Heart right ventricle (tissue), 16 donors: ENCODE data around the gene TFAP2E. TPM values are rescaled to one million over a fixed set of nuclear protein-coding genes. Genes with fewer than 3 reads are reported as not detected.

Experiments
- ATAC-seq, 8 donors: fragments of 200-7000 bp; cut with Tn5 transposase; one replicate each; pipeline ENCODE4 v1.9.1; 2020; ENCODE audit warnings: mild to moderate bottlenecking in 8 of 8, moderate library complexity in 8 of 8, moderate number of reproducible peaks in 1 of 8
- DNase-seq, 2 donors: peaks; one replicate each; pipeline ENCODE4 v3.0.0-alpha.2; 2020
- H3K27ac ChIP-seq, 10 donors: fragments of 200-600 bp; sonication (generic) in 2 of 10; one replicate each; pipeline versions ENCODE4 v1.5.0 to v1.8.0; 2020 to 2022; ENCODE audit warnings: mild to moderate bottlenecking in 3 of 10
- H3K27me3 ChIP-seq, 7 donors: fragments of 200-600 bp; one replicate each; pipeline ENCODE4 v1.8.0; 2021 to 2022; ENCODE audit warnings: mild to moderate bottlenecking in 2 of 7
- H3K36me3 ChIP-seq, 9 donors: fragments of 200-600 bp; sonication (generic) in 1 of 9; one replicate each; pipeline versions ENCODE4 v1.5.0 to v1.8.0; 2020 to 2022; ENCODE audit warnings: mild to moderate bottlenecking in 2 of 9
- H3K4me1 ChIP-seq, 9 donors: fragments of 200-600 bp; sonication (generic) in 1 of 9; one replicate each; pipeline versions ENCODE4 v1.5.0 to v1.8.0; 2020 to 2022; ENCODE audit warnings: mild to moderate bottlenecking in 4 of 9
- H3K4me3 ChIP-seq, 10 donors: fragments of 200-600 bp; sonication (generic) in 2 of 10; one replicate each; pipeline versions ENCODE4 v1.5.0 to v1.8.0; 2020 to 2022; ENCODE audit warnings: mild to moderate bottlenecking in 7 of 10, moderate library complexity in 2 of 10
- H3K9me3 ChIP-seq, 11 donors: fragments of 200-600 bp in 10 of 11; sonication (generic) in 2 of 11; one replicate each; pipeline versions ENCODE4 v1.5.0 to v1.8.0; 2013 to 2022; ENCODE audit warnings: mild to moderate bottlenecking in 2 of 11, control low read depth in 1 of 11, moderate library complexity in 1 of 11
- CTCF ChIP-seq, 9 donors: fragments of 200-600 bp; sonication (generic) in 2 of 9; IDR thresholded peaks; one replicate each; pipeline versions ENCODE4 v1.5.0 to v1.8.0; 2021 to 2022; ENCODE audit warnings: antibody characterized with exemption in 9 of 9, mild to moderate bottlenecking in 5 of 9, moderate library complexity in 1 of 9
- WGBS, 2 donors: extraction: QIAGEN DNeasy Blood & Tissue Kit; methylation state at CpG; one replicate each; pipeline ENCODE4 v1.1.7; 2013; ENCODE audit warnings: inconsistent platforms in 1 of 2; 5-methylcytosine and 5-hydroxymethylcytosine counted together
- intact Hi-C, 10 donors: fragments of 100-400 bp; cut with DNase I; formaldehyde crosslinking; loops; one replicate each; pipeline versions ENCODE4 v1.11.1 to v1.14.2; 2022
- polyA plus RNA-seq, 2 donors: library from polyadenylated mRNA; stranded (reverse); fragments of 200-250 nt; gene quantifications; one replicate each; pipeline ENCODE4 v1.2.3, GENCODE V29; 2013
- total RNA-seq, 10 donors: library from RNA; stranded (reverse); fragmentation: NEBNext Ultra II Directional in 3 of 10; extraction: Animal tissue kit (Norgen Biotek cat#: 25700) in 3 of 10; gene quantifications; one replicate each; pipeline versions ENCODE4 v1.2.1 to v1.2.4, GENCODE V29; 2021 to 2023
- donor health status: Arrhythmogenic right ventricular cardiomyopathy.
- donor health status: ischemic (EF 13 %, LVEDD 7.1; RV severe dilation, severe dysfunction).
- donor health status: healthy with polysubstance abuse.
- donor health status: DM: no; HTN: yes; CAD: no.
- donor health status: DM: no; HTN: no; CAD: no.
- donor health status: ischemic (EF 25% LVEDD 6.9; RV normal size, moderate dysfunction).
- donor health status: ischemic (EF 25% LVEDD 5.7; RV mildly dilated, moderate dysfunction).
- donor health status: healthy.
- donor health status: DM: yes; HTN: yes; CAD: no.
- donor health status: Ischemic cardiomyopathy.
- donor health status: ischemic (EF 35%, LVEDD 5.7; RV mildly dilated, moderate dysfunction).
- donor health status: nonischemic (EF 11% LVEDD 7.7; RV severe dilation, severe dysfunction).
- donor health status: DM: yes; HTN: yes; CAD: no.
- donor health status: PGD.
- donor health status: ischemic (EF 29% LVEDD 5.4; RV normal size, mild dysfunction).
- donor health status: nonischemic (EF 23%, LVEDD 6.1; RV moderate dilation, normal function).

The TFAP2E gene
- total and polyA plus RNA-seq, 12 donors, result 0.18 to 1.4 (median 0.40) TPM; not detected in 3

GRCh38 chr1:35611655-35612054 is 38.5 kb downstream of the TFAP2E start:
- WGBS, 2 donors, result 95 to 96% methylated on average over 7 of the region's 7 CpGs
- Histone ChIP-seq H3K9me3 (no peaks in the 10 kb centered on the region), H3K36me3 (peaks cover 0 to 95% (median 28%) of the 10 kb centered on the region in 9 donors), H3K4me3 (no peak overlapping the region), H3K27me3 (no peaks in the 10 kb centered on the region), H3K27ac (no peak overlapping the region), H3K4me1 (peaks cover 0 to 9% (median 0%) of the 10 kb centered on the region in 9 donors)
- intact Hi-C loops, result no loop called here
- no peak for TF ChIP-seq CTCF (IDR thresholded peaks at IDR 0.05)
- ATAC-seq (no peak), DNase-seq (no peak)

DNA sequence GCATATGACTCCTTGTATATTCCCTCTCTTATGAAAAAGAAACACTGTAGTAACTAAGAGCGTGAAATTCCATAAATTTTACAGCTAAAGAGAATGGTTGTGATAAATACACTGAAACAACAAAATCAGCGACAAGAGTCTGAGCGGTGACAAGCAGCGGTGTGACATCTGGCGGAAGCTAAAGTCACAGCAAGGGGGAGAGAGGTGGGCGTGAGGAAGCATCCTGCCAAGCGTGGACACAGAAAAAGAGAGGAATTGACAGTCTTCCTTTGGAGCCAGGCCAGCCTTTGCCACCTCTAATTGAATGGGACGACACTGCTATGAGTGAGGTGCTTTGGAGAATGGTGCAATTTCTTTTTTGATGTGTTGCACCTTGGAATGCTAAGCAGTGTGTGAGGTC is 42.3 kb downstream of the TFAP2E start:
- H3K9me3 ChIP-seq, result no peaks in the 10 kb centered on the region
- H3K4me3 ChIP-seq, result no peak overlapping the region
- DNase-seq (no peak), ATAC-seq (no peak)
- H3K36me3 ChIP-seq, result peaks cover 0 to 93% (median 7%) of the 10 kb centered on the region in 9 donors
- WGBS, 2 donors, result 71 to 78% methylated on average over 8 of the region's 8 CpGs
- H3K4me1 ChIP-seq, result peaks cover 0 to 9% (median 0%) of the 10 kb centered on the region in 9 donors
- H3K27ac ChIP-seq, result no peak overlapping the region
- TF ChIP-seq CTCF (IDR thresholded peaks at IDR 0.05), result no peak
- intact Hi-C loops, result no loop called here
- H3K27me3 ChIP-seq, result no peaks in the 10 kb centered on the region

GRCh38 chr1:35619237-35620121 is 46.4 kb downstream of the TFAP2E start:
- Histone ChIP-seq H3K4me3 (no peak overlapping the region), H3K9me3 (no peaks in the 10 kb centered on the region), H3K36me3 (peaks cover 0 to 97% (median 11%) of the 10 kb centered on the region in 9 donors), H3K27me3 (no peaks in the 10 kb centered on the region), H3K4me1 (no peaks in the 10 kb centered on the region), H3K27ac (no peak overlapping the region)
- no peak for TF ChIP-seq CTCF (IDR thresholded peaks at IDR 0.05)
- ATAC-seq, result no peak
- no peak for DNase-seq
- 77 to 78% methylated on average over 6 of the region's 6 CpGs for WGBS, 2 donors
- intact Hi-C loops, result no loop called here

GRCh38 chr1:35622510-35623178 is 49.5 kb downstream of the TFAP2E start:
- ATAC-seq, result no peak
- Histone ChIP-seq H3K36me3 (peaks cover 0 to 97% (median 15%) of the 10 kb centered on the region in 9 donors), H3K9me3 (no peaks in the 10 kb centered on the region), H3K4me1 (no peaks in the 10 kb centered on the region), H3K4me3 (no peak overlapping the region), H3K27me3 (no peaks in the 10 kb centered on the region), H3K27ac (no peak overlapping the region)
- no peak for DNase-seq
- intact Hi-C loops, result no loop called here
- TF ChIP-seq CTCF (IDR thresholded peaks at IDR 0.05), result no peak
- WGBS, 2 donors, result 87 to 91% methylated on average over 4 of the region's 4 CpGs
